ENCODE results near the gene PIP5K1B.

PIP5K1B gene

DNA sequence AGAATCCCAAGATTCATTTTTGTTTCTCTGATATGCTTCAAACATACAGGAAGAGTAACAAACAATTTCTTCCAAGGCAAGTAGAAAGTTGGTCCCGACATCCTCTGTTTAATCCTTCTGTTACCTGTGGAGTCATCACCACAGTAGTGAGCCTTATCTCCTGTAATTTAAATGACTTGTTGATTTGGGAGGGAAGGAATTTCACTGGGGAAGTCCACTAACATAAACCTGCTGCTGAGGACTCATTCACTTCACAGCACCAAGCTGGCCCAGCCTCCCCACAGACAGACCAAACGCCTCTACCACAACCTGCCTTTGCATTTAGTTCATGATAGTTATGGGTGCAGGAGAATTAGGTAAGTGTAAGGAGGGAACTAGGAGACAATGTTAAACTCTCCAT lies 245.6 kb downstream of the PIP5K1B start:
- TF ChIP-seq YY1 (IDR thresholded peaks at IDR 0.05; ENCODE audit: insufficient read depth, insufficient read length) (no peak), ZNF274 (IDR thresholded peaks at IDR 0.05; ENCODE audit: low read depth, low read length) (no peak), SUZ12 (IDR thresholded peaks at IDR 0.05; ENCODE audit: extremely low read depth, insufficient read depth, insufficient read length) (no peak)
- H3K36me3 ChIP-seq (ENCODE audit: insufficient read depth, insufficient read length, low read length), result no peaks in the 10 kb centered on the region
- H3K9me3 ChIP-seq (ENCODE audit: insufficient read depth, low read length), result no peaks in the 10 kb centered on the region
- no peak for DNase-seq (ENCODE audit: low read depth, low spot score)
- H3K9ac ChIP-seq (ENCODE audit: insufficient read length, low read depth), result no peak overlapping the region
- H3K4me3 ChIP-seq (ENCODE audit: insufficient read length, low read depth), result no peak overlapping the region
- H3K27me3 ChIP-seq (ENCODE audit: insufficient read depth, insufficient read length), result no peaks in the 10 kb centered on the region
- H3K4me1 ChIP-seq (ENCODE audit: insufficient read depth, insufficient read length), result no peaks in the 10 kb centered on the region

DNA sequence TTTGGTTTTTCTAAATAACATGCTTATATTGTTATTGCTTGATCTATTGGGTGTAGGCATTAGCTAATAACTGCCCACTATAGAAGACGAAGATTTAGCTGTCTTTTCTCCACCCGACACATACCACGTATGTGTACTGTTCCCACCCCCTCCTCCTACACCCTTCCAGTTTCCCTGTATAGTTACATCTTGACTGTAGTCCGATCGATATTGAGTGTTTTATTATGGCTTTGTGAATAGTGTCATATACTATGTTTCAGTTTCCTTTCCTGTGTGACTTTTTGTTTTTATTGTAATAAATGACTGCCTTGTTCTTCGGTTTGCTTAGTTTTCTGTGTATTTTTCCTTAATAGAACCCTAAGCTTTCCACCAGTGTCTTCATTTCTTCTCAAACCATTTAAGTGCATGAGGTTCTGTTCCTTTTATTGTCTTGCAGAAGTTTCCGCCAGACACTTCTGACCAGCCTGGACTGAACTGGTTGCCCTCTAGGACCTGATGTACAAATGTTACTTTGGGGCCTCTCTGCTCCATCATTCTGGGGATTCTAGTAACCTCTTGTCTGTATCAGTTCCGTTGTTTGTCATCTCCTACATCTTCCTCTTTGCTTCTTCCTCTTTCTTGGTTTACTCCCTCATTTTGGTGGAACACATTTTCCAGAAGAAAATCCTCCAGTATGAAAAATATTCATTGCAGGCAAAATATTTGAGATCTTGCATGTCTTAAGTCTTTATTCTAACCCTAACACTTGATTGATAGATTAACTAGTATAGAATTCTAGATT lies 247.0 kb downstream of the PIP5K1B start:
- H3K4me1 ChIP-seq (ENCODE audit: insufficient read depth, insufficient read length), result no peaks in the 10 kb centered on the region
- TF ChIP-seq SUZ12 (IDR thresholded peaks at IDR 0.05; ENCODE audit: extremely low read depth, insufficient read depth, insufficient read length), result no peak
- TF ChIP-seq YY1 (IDR thresholded peaks at IDR 0.05; ENCODE audit: insufficient read depth, insufficient read length), result no peak
- no peak for TF ChIP-seq ZNF274 (IDR thresholded peaks at IDR 0.05; ENCODE audit: low read depth, low read length)
- H3K9me3 ChIP-seq (ENCODE audit: insufficient read depth, low read length), result no peaks in the 10 kb centered on the region
- H3K27me3 ChIP-seq (ENCODE audit: insufficient read depth, insufficient read length), result no peaks in the 10 kb centered on the region
- no peak overlapping the region for H3K9ac ChIP-seq (ENCODE audit: insufficient read length, low read depth)
- H3K4me3 ChIP-seq (ENCODE audit: insufficient read length, low read depth), result no peak overlapping the region
- no peaks in the 10 kb centered on the region for H3K36me3 ChIP-seq (ENCODE audit: insufficient read depth, insufficient read length, low read length)
- DNase-seq (ENCODE audit: low read depth, low spot score), result no peak

DNA sequence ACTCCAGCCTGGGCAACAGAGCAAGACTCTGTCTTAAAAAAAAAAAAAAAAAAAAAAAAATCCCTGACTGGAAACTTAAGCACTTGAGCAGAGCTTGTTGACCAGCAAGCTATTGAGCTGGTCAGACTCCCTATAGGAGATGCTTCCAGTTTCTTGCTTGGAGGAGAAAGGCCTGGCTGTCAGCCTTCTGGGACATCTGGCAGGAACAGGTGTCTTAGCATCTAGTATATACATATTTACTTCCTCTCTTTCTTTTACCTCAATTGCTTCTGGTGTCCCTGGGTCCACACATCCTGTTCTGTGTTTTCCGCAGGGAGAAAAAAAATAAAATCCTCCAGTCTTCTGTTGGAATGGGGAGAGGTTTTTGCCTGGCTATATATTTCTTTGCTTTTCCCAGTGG lies 248.7 kb downstream of the PIP5K1B start:
- Histone ChIP-seq H3K4me3 (ENCODE audit: insufficient read length, low read depth) (no peak overlapping the region), H3K27me3 (ENCODE audit: insufficient read depth, insufficient read length) (no peaks in the 10 kb centered on the region), H3K9ac (ENCODE audit: insufficient read length, low read depth) (no peak overlapping the region), H3K4me1 (ENCODE audit: insufficient read depth, insufficient read length) (no peaks in the 10 kb centered on the region), H3K9me3 (ENCODE audit: insufficient read depth, low read length) (no peaks in the 10 kb centered on the region), H3K36me3 (ENCODE audit: insufficient read depth, insufficient read length, low read length) (no peaks in the 10 kb centered on the region)
- DNase-seq (ENCODE audit: low read depth, low spot score), result no peak
- TF ChIP-seq ZNF274 (IDR thresholded peaks at IDR 0.05; ENCODE audit: low read depth, low read length) (no peak), YY1 (IDR thresholded peaks at IDR 0.05; ENCODE audit: insufficient read depth, insufficient read length) (no peak), SUZ12 (IDR thresholded peaks at IDR 0.05; ENCODE audit: extremely low read depth, insufficient read depth, insufficient read length) (no peak)

DNA sequence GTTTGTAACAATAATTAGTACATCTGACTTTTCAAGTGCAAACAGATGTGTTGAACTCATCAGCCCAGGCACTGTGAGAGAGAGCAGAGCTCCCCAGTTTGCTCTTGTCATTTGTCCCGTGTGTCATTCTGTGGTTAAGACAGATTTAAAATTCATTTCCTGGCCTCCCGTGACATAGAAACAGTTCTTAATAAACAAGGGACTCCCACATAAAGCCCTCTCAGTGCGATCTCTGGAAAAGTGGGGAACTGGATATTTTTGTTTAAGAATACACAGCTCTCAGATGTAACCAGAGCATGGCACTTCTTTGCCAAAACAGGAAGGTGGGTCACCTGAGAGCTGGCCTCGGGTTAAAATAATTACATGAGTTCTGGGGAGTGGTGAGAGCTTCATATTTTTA lies 250.3 kb downstream of the PIP5K1B start:
- no peaks in the 10 kb centered on the region for H3K27me3 ChIP-seq (ENCODE audit: insufficient read depth, insufficient read length)
- no peaks in the 10 kb centered on the region for H3K4me1 ChIP-seq (ENCODE audit: insufficient read depth, insufficient read length)
- no peak for TF ChIP-seq YY1 (IDR thresholded peaks at IDR 0.05; ENCODE audit: insufficient read depth, insufficient read length)
- no peak for TF ChIP-seq ZNF274 (IDR thresholded peaks at IDR 0.05; ENCODE audit: low read depth, low read length)
- H3K9ac ChIP-seq (ENCODE audit: insufficient read length, low read depth), result no peak overlapping the region
- DNase-seq (ENCODE audit: low read depth, low spot score), result no peak
- no peak overlapping the region for H3K4me3 ChIP-seq (ENCODE audit: insufficient read length, low read depth)
- no peaks in the 10 kb centered on the region for H3K36me3 ChIP-seq (ENCODE audit: insufficient read depth, insufficient read length, low read length)
- H3K9me3 ChIP-seq (ENCODE audit: insufficient read depth, low read length), result no peaks in the 10 kb centered on the region

DNA sequence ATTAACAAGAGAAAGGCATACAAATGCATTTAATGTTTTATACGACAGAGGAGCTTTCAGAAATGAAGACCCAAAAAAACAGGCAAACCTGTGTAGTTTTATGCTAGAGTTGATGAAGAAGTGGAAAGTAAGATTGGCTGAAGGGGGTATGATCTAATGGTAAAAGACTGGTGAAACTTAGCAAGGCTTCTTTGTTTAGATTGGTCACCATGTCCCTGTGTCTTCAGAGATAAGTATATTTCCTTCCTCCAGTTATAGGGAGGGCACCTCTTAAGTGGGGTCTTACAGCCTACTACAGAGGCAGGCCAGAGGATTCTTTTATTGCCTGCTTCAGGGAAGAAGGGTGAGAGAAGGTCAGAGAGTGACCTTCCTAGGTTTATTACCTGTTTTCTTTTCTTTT lies 252.4 kb downstream of the PIP5K1B start:
- Histone ChIP-seq H3K4me1 (ENCODE audit: insufficient read depth, insufficient read length) (no peaks in the 10 kb centered on the region), H3K27me3 (ENCODE audit: insufficient read depth, insufficient read length) (no peaks in the 10 kb centered on the region), H3K9ac (ENCODE audit: insufficient read length, low read depth) (no peak overlapping the region), H3K36me3 (ENCODE audit: insufficient read depth, insufficient read length, low read length) (no peaks in the 10 kb centered on the region), H3K9me3 (ENCODE audit: insufficient read depth, low read length) (no peaks in the 10 kb centered on the region), H3K4me3 (ENCODE audit: insufficient read length, low read depth) (no peak overlapping the region)
- no peak for TF ChIP-seq ZNF274 (IDR thresholded peaks at IDR 0.05; ENCODE audit: low read depth, low read length)
- no peak for TF ChIP-seq YY1 (IDR thresholded peaks at IDR 0.05; ENCODE audit: insufficient read depth, insufficient read length)
- no peak for TF ChIP-seq SUZ12 (IDR thresholded peaks at IDR 0.05; ENCODE audit: extremely low read depth, insufficient read depth, insufficient read length)
- no peak for DNase-seq (ENCODE audit: low read depth, low spot score)

DNA sequence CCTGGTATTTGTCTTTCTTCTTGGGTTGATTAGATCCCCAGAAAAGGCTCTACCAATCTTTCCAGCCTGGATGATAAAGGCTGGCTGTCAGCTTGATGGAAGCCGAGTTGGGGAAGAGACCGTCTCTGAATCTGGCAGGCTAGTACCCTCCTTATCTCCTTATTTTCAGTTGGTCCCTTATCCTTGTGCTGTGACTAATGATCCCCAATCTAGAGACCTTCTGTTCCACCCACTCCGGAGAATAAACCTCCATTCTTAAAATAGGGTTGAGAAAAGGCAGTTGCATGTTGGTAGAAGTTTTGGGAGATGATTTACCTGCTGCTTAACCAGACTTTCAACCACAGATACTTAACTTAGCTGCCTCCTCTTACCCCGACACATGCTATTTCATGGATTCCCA lies 256.5 kb downstream of the PIP5K1B start:
- TF ChIP-seq YY1 (IDR thresholded peaks at IDR 0.05; ENCODE audit: insufficient read depth, insufficient read length), result no peak
- TF ChIP-seq ZNF274 (IDR thresholded peaks at IDR 0.05; ENCODE audit: low read depth, low read length), result no peak
- no peak for TF ChIP-seq SUZ12 (IDR thresholded peaks at IDR 0.05; ENCODE audit: extremely low read depth, insufficient read depth, insufficient read length)
- no peak for DNase-seq (ENCODE audit: low read depth, low spot score)
- Histone ChIP-seq H3K36me3 (ENCODE audit: insufficient read depth, insufficient read length, low read length) (no peaks in the 10 kb centered on the region), H3K9me3 (ENCODE audit: insufficient read depth, low read length) (no peaks in the 10 kb centered on the region), H3K4me1 (ENCODE audit: insufficient read depth, insufficient read length) (no peaks in the 10 kb centered on the region), H3K4me3 (ENCODE audit: insufficient read length, low read depth) (no peak overlapping the region), H3K27me3 (ENCODE audit: insufficient read depth, insufficient read length) (no peaks in the 10 kb centered on the region), H3K9ac (ENCODE audit: insufficient read length, low read depth) (no peak overlapping the region)

DNA sequence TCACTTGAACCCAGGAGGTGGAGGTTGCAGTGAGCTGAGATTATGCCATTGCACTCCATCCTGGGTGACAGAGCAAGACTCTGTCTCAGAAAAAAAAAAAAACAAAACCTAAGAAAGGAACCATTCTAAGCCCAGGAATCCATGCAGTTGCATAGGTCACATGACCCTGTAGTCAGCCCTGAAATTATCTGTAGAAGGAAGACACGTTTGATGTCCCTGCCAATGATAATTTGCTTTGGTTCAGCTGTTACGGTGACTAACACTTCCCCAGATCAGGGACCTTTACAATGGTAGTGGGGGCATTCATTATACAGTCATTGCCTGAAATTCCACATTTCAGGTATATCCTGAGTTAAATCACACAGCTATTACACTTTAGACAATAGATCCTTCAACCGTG lies 258.4 kb downstream of the PIP5K1B start:
- Histone ChIP-seq H3K9ac (ENCODE audit: insufficient read length, low read depth) (no peak overlapping the region), H3K27me3 (ENCODE audit: insufficient read depth, insufficient read length) (no peaks in the 10 kb centered on the region), H3K4me3 (ENCODE audit: insufficient read length, low read depth) (no peak overlapping the region), H3K36me3 (ENCODE audit: insufficient read depth, insufficient read length, low read length) (no peaks in the 10 kb centered on the region), H3K9me3 (ENCODE audit: insufficient read depth, low read length) (no peaks in the 10 kb centered on the region), H3K4me1 (ENCODE audit: insufficient read depth, insufficient read length) (no peaks in the 10 kb centered on the region)
- no peak for TF ChIP-seq YY1 (IDR thresholded peaks at IDR 0.05; ENCODE audit: insufficient read depth, insufficient read length)
- TF ChIP-seq ZNF274 (IDR thresholded peaks at IDR 0.05; ENCODE audit: low read depth, low read length), result no peak
- TF ChIP-seq SUZ12 (IDR thresholded peaks at IDR 0.05; ENCODE audit: extremely low read depth, insufficient read depth, insufficient read length), result no peak
- no peak for DNase-seq (ENCODE audit: low read depth, low spot score)

All from NT2/D1 (cell line).